H9 (cell line): ENCODE results near the gene KAT14. TPM values are rescaled to one million over a fixed set of nuclear protein-coding genes. Genes with fewer than 3 reads are reported as not detected.

Experiments used
- DNase-seq: peaks from one replicate; pipeline ENCODE4 v3.0.0-alpha.2; 2017
- H2AFZ ChIP-seq: one replicate; pipeline ENCODE4 v1.6.1; 2013; ENCODE audit warnings: mild to moderate bottlenecking, low read length, control low read depth, moderate library complexity
- H2AK5ac ChIP-seq: 2 replicates; pipeline ENCODE4 v1.6.1; 2013; ENCODE audit warnings: low read length, control low read depth, mixed read lengths; ENCODE audit not compliant: insufficient read length
- H2BK120ac ChIP-seq: one replicate; pipeline ENCODE4 v1.6.1; 2013; ENCODE audit warnings: low read depth, mild to moderate bottlenecking, low read length, control low read depth, inconsistent platforms; ENCODE audit not compliant: poor library complexity, severe bottlenecking
- H2BK12ac ChIP-seq: 2 replicates; pipeline ENCODE4 v1.6.1; 2013; ENCODE audit warnings: low read length, control low read depth, mixed read lengths, low read depth; ENCODE audit not compliant: insufficient read length
- H2BK15ac ChIP-seq: 2 replicates; pipeline ENCODE4 v1.6.1; 2013; ENCODE audit warnings: low read depth, low read length, control low read depth
- H2BK20ac ChIP-seq: one replicate; pipeline ENCODE4 v1.6.1; 2013; ENCODE audit warnings: low read depth, mild to moderate bottlenecking, low read length, control low read depth, inconsistent platforms; ENCODE audit not compliant: poor library complexity, severe bottlenecking
- H2BK5ac ChIP-seq: 2 replicates; pipeline ENCODE4 v1.6.1; 2013; ENCODE audit warnings: low read length, control low read depth, mixed read lengths; ENCODE audit not compliant: insufficient read length
- H3K14ac ChIP-seq: 2 replicates; pipeline ENCODE4 v1.6.1; 2013; ENCODE audit warnings: low read length, control low read depth; ENCODE audit not compliant: insufficient read depth
- H3K18ac ChIP-seq: 2 replicates; pipeline ENCODE4 v1.6.1; 2013; ENCODE audit warnings: low read depth, mild to moderate bottlenecking, mixed read lengths, low read length, control low read depth; ENCODE audit not compliant: insufficient read length
- H3K23ac ChIP-seq: 2 replicates; pipeline ENCODE4 v1.6.1; 2013; ENCODE audit warnings: low read length, control low read depth, mixed read lengths, low read depth; ENCODE audit not compliant: insufficient read length
- H3K23me2 ChIP-seq: 2 replicates; pipeline ENCODE4 v1.6.1; 2013; ENCODE audit warnings: low read depth, mild to moderate bottlenecking, mixed read lengths, low read length, control low read depth; ENCODE audit not compliant: insufficient read length, poor library complexity, severe bottlenecking
- H3K27ac ChIP-seq: 2 replicates; pipeline ENCODE4 v1.5.1; 2013; ENCODE audit warnings: low read length, control low read depth, mixed read lengths, low read depth; ENCODE audit not compliant: insufficient read length
- H3K27me3 ChIP-seq: 2 replicates; pipeline ENCODE4 v1.6.1; 2013; ENCODE audit warnings: low read length, control low read depth, inconsistent platforms; ENCODE audit not compliant: insufficient read depth
- H3K4ac ChIP-seq: 2 replicates; pipeline ENCODE4 v1.6.1; 2013; ENCODE audit warnings: low read depth, mild to moderate bottlenecking, control low read depth, inconsistent platforms, low read length, moderate library complexity
- H3K4me1 ChIP-seq: 2 replicates; pipeline ENCODE4 v1.6.1; 2013; ENCODE audit warnings: low read length, control low read depth, inconsistent platforms; ENCODE audit not compliant: insufficient read depth
- H3K4me2 ChIP-seq: 2 replicates; pipeline ENCODE4 v1.6.1; 2013; ENCODE audit warnings: low read length, control low read depth, mixed read lengths; ENCODE audit not compliant: insufficient read length, insufficient read depth
- H3K56ac ChIP-seq: 2 replicates; pipeline ENCODE4 v1.6.1; 2013; ENCODE audit warnings: low read depth, mild to moderate bottlenecking, mixed read lengths, low read length, control low read depth; ENCODE audit not compliant: insufficient read length
- H3K79me1 ChIP-seq: 2 replicates; pipeline ENCODE4 v1.6.1; 2013; ENCODE audit warnings: low read depth, mild to moderate bottlenecking, moderate library complexity, low read length, control low read depth, inconsistent platforms; ENCODE audit not compliant: insufficient read depth, poor library complexity, severe bottlenecking
- H3K79me2 ChIP-seq: 2 replicates; pipeline ENCODE4 v1.6.1; 2013; ENCODE audit warnings: low read length, control low read depth, inconsistent platforms; ENCODE audit not compliant: insufficient read depth
- H3K9ac ChIP-seq: 2 replicates; pipeline ENCODE4 v1.6.1; 2013; ENCODE audit warnings: low read length, control low read depth, mixed read lengths; ENCODE audit not compliant: insufficient read length; ENCODE audit errors: extremely low read depth
- H3K9me3 ChIP-seq: one replicate; pipeline ENCODE4 v1.6.1; 2013; ENCODE audit warnings: low read depth, low read length, inconsistent platforms; ENCODE audit not compliant: control insufficient read depth
- H3T11ph ChIP-seq: one replicate; pipeline ENCODE4 v1.6.1; 2013; ENCODE audit warnings: mild to moderate bottlenecking, low read length, control low read depth, inconsistent platforms
- H4K20me1 ChIP-seq: one replicate; pipeline ENCODE4 v1.6.1; 2013; ENCODE audit not compliant: control insufficient read depth, insufficient read length, insufficient read depth
- H4K5ac ChIP-seq: 2 replicates; pipeline ENCODE4 v1.6.1; 2013; ENCODE audit warnings: low read depth, mild to moderate bottlenecking, mixed read lengths, low read length, control low read depth; ENCODE audit not compliant: insufficient read length
- H4K8ac ChIP-seq: replicated peaks from 2 replicates; pipeline ENCODE4 v1.6.1; 2013; ENCODE audit warnings: low read length, control low read depth, mixed read lengths, low read depth; ENCODE audit not compliant: insufficient read length
- H4K91ac ChIP-seq: 2 replicates; pipeline ENCODE4 v1.6.1; 2013; ENCODE audit warnings: low read depth, mild to moderate bottlenecking, moderate library complexity, mixed read lengths, low read length, control low read depth; ENCODE audit not compliant: insufficient read length
- H3K27ac Mint-ChIP-seq, 3 experiments: 2 replicates in 2 of 3; 3 replicates in 1 of 3; pipeline ENCODE4 v1.8.0; 2020 to 2021; ENCODE audit warnings: mixed read lengths in 3 of 3, mild to moderate bottlenecking in 1 of 3, moderate library complexity in 1 of 3
- H3K27me3 Mint-ChIP-seq: 2 replicates; pipeline ENCODE4 v1.8.0; 2021; ENCODE audit warnings: low read depth, mild to moderate bottlenecking, moderate library complexity, mixed read lengths
- H3K36me3 Mint-ChIP-seq, 3 experiments: 2 replicates in 2 of 3; 3 replicates in 1 of 3; pipeline ENCODE4 v1.8.0; 2020 to 2021; ENCODE audit warnings: low read depth in 3 of 3, mixed read lengths in 3 of 3; ENCODE audit not compliant: insufficient read depth in 1 of 3
- H3K4me1 Mint-ChIP-seq, 2 experiments: 2 replicates each; pipeline ENCODE4 v1.8.0; 2020; ENCODE audit warnings: mixed read lengths in 2 of 2
- H3K4me3 Mint-ChIP-seq, 2 experiments: 2 replicates in 1 of 2; 3 replicates in 1 of 2; pipeline ENCODE4 v1.8.0; 2020 to 2021; ENCODE audit warnings: mild to moderate bottlenecking in 2 of 2, mixed read lengths in 2 of 2, moderate library complexity in 1 of 2
- H3K9me3 Mint-ChIP-seq, 2 experiments: 2 replicates in 1 of 2; 3 replicates in 1 of 2; pipeline ENCODE4 v1.8.0; 2020; ENCODE audit warnings: mild to moderate bottlenecking in 2 of 2, mixed read lengths in 2 of 2, moderate library complexity in 1 of 2
- CTCF ChIP-seq: fragments of 200-600 bp; sonication (generic); conservative IDR thresholded peaks from 3 replicates; pipeline ENCODE4 v1.8.0; 2021; ENCODE audit warnings: antibody characterized with exemption, mild to moderate bottlenecking
- WGBS: extraction: QIAGEN DNeasy Blood & Tissue Kit; methylation state at CpG from one replicate; pipeline ENCODE4 v1.1.7; 2013; ENCODE audit warnings: missing lambda C conversion rate, low lambda C conversion rate, mixed read lengths; ENCODE audit not compliant: insufficient read length; ENCODE audit errors: extremely low coverage; 5-methylcytosine and 5-hydroxymethylcytosine counted together
- total RNA-seq: library from RNA; stranded (reverse); gene quantifications from 2 replicates; pipeline ENCODE4 v1.2.1, GENCODE V29; 2021

The KAT14 gene
- total RNA-seq, 1 experiment from 2014 or later, result 19.2 TPM

- no peaks in the 10 kb centered on the region for H3K4me1 ChIP-seq
- no peaks in the 10 kb centered on the region for H3K27me3 Mint-ChIP-seq
- no peak overlapping the region for H3K4ac ChIP-seq
- H4K91ac ChIP-seq, result no peak overlapping the region
- H2BK120ac ChIP-seq, result no peak overlapping the region
- H4K5ac ChIP-seq, result no peak overlapping the region
- no peak overlapping the region for H2BK5ac ChIP-seq
- H3K23ac ChIP-seq, result no peak overlapping the region
- no peak overlapping the region for H2AK5ac ChIP-seq
- no peak overlapping the region for H4K8ac ChIP-seq
- no peak for DNase-seq
- no peaks in the 10 kb centered on the region for H4K20me1 ChIP-seq
- H3K18ac ChIP-seq, result no peak overlapping the region
- H3K27me3 ChIP-seq, result no peaks in the 10 kb centered on the region
- H3K9me3 Mint-ChIP-seq, result no peaks in the 10 kb centered on the region
- no peak overlapping the region for H3K9ac ChIP-seq
- no peaks in the 10 kb centered on the region for H3K79me1 ChIP-seq
- H3K36me3 Mint-ChIP-seq, result peaks cover 17 to 42% (median 24%) of the 10 kb centered on the region in 3 experiments
- no peaks in the 10 kb centered on the region for H3K9me3 ChIP-seq
- no peak overlapping the region for H3T11ph ChIP-seq
- no peak overlapping the region for H3K56ac ChIP-seq
- no peak overlapping the region for H3K4me2 ChIP-seq
- no peaks in the 10 kb centered on the region for H3K23me2 ChIP-seq
- no peak overlapping the region; a peak in 1 of 7 replicates for H3K27ac Mint-ChIP-seq
- TF ChIP-seq CTCF, result no peak
- no peak overlapping the region for H2BK20ac ChIP-seq
- WGBS, result no CpG with 5 or more reads among the region's 3 CpGs
- H3K4me3 Mint-ChIP-seq, result no peak overlapping the region
- no peak overlapping the region for H2BK12ac ChIP-seq
- H2BK15ac ChIP-seq, result no peak overlapping the region
- no peaks in the 10 kb centered on the region for H3K79me2 ChIP-seq
- H2AFZ ChIP-seq, result no peak overlapping the region
- H3K14ac ChIP-seq, result no peak overlapping the region
- H3K4me1 Mint-ChIP-seq, result no peaks in the 10 kb centered on the region
- no peak overlapping the region for H3K27ac ChIP-seq
These were observed 50.8 kb downstream of the KAT14 start for GRCh38 chr20:18188434-18188833.
